Measurements from ENCODE around the gene DTNB. TPM values are rescaled to one million over a fixed set of nuclear protein-coding genes. Genes with fewer than 3 reads are reported as not detected.
A peak's percentile ranks its signal among the peaks of the same experiment; 100 is the strongest.
"Not testable (repeated sequence)": the region's sequence is repeated elsewhere in the genome, so short reads cannot be mapped to it uniquely, and the experiment has no call there.

The DTNB gene
- total RNA-seq, 1 experiment from 2014 or later, result 19.8 TPM

DNA sequence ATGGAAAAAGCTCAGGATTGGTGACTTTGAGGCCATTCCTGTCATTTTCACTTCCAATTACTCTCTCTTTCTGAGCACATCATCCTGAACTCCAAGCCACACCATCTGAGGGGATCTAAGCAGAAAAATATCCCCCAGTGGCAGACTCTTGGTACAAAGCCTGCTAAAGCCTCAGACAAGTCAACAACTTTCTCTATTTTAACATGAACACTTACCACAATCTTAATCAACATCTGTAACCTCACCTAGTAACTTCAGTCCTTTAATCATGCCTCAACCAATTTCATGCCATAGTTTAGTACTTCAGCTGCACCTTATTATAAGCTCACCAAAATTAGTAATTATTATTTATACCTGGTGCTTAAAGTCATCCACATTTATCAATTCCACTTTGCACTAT is 128.9 kb downstream of the DTNB start:
- Histone ChIP-seq H3K4me3 (ENCODE audit: insufficient read depth, low read depth, low read length) (no peak overlapping the region), H3K36me3 (replicated peaks; ENCODE audit: control insufficient read depth, insufficient read depth, low read length) (no peaks in the 10 kb centered on the region), H3K27me3 (ENCODE audit: control insufficient read depth, insufficient read depth, low read length) (no peaks in the 10 kb centered on the region)
- no peak for DNase-seq

- no peaks in the 10 kb centered on the region for H3K27me3 ChIP-seq (ENCODE audit: control insufficient read depth, insufficient read depth, low read length)
- DNase-seq, result no peak
- H3K4me3 ChIP-seq (ENCODE audit: insufficient read depth, low read depth, low read length), result no peak overlapping the region
- H3K36me3 ChIP-seq (replicated peaks; ENCODE audit: control insufficient read depth, insufficient read depth, low read length), result no peaks in the 10 kb centered on the region
Measured at GRCh38 chr2:25543939-25544338, 129.4 kb downstream of the DTNB start.

DNA sequence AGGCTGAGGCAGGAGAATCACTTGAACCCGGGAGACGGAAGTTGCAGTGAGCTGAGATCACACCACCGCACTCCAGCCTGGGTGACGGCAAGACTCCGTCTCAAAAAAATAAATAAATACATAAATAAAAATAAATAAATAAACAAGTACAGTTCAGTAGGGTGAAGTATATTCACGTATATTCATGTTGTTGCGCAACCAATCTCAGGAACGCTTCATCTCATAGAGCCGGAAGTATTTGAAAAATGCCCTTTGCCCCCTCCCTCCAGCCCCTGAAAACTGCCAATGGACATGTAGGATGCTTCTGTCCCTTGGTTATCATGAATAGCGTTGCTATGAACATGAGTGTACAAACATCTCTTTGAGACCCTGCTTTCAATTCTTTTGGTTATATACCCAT is 132.0 kb downstream of the DTNB start:
- H3K4me3 ChIP-seq (ENCODE audit: insufficient read depth, low read depth, low read length), result no peak overlapping the region

DNA sequence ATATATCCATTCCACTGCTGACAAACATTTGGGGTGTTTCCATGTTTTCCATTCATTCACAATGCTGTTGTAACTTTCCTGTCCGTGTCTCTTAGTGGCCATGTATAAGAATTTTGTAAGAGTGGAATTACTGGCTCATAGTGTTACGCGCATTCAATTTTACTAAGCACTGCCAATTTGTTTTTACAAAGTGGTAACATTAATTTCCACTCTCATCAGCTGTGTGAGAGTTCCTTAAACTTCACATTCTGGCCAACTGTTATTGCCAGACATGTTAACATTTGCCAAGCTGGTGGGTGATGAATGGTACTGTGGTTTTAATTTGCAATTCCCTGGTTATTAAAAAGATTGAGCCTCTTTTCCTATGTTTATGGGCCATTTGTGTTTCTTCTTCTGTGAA is 134.2 kb downstream of the DTNB start:
- no peak for DNase-seq
- H3K4me3 ChIP-seq (ENCODE audit: insufficient read depth, low read depth, low read length), result no peak overlapping the region
- no peaks in the 10 kb centered on the region for H3K36me3 ChIP-seq (replicated peaks; ENCODE audit: control insufficient read depth, insufficient read depth, low read length)
- H3K27me3 ChIP-seq (ENCODE audit: control insufficient read depth, insufficient read depth, low read length), result no peaks in the 10 kb centered on the region

More for the DNA sequence above, 132.0 kb downstream of the DTNB start:
- H3K36me3 ChIP-seq (replicated peaks; ENCODE audit: control insufficient read depth, insufficient read depth, low read length), result no peaks in the 10 kb centered on the region
- no peak for DNase-seq
- no peaks in the 10 kb centered on the region for H3K27me3 ChIP-seq (ENCODE audit: control insufficient read depth, insufficient read depth, low read length)

GRCh38 chr2:25537526-25537925 is 135.9 kb downstream of the DTNB start:
- no peaks in the 10 kb centered on the region for H3K36me3 ChIP-seq (replicated peaks; ENCODE audit: control insufficient read depth, insufficient read depth, low read length)
- DNase-seq, result no peak
- H3K4me3 ChIP-seq (ENCODE audit: insufficient read depth, low read depth, low read length), result no peak overlapping the region

DNA sequence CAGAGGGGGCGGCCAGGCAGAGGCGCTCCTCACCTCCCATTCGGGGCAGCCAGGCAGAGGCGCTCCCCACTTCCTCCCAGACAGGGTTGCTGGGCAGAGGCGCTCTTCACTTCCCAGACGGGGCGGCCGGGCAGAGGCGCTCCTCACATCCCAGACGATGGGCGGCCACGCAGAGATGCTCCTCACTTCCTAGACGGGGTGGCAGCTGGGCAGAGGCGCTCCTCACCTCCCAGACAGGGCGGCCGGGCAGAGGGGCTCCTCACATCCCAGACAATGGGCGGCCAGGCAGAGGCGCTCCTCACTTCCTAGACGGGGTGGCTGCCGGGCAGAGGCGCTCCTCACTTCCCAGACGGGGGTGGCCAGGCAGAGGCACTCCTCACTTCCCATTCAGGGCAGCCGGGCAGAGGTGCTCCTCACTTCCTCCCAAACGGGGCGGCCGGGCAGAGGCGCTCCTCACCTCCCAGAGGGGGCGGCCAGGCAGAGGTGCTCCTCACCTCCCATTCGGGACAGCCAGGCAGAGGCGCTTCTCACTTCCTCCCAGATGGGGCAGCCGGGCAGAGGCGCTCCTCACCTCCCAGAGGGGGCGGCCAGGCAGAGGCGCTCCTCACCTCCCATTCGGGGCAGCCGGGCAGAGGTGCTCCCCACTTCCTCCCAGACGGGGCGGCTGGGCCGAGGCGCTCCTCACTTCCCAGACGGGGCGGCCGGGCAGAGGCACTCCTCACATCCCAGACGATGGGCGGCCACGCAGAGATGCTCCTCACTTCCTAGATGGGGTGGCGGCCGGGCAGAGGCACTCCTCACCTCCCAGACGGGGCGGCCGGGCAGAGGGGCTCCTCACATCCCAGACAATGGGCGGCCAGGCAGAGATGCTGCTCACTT is 137.7 kb downstream of the DTNB start:
- DNase-seq; H3K36me3 ChIP-seq (replicated peaks; ENCODE audit: control insufficient read depth, insufficient read depth, low read length); H3K27me3 ChIP-seq (ENCODE audit: control insufficient read depth, insufficient read depth, low read length); H3K4me3 ChIP-seq (ENCODE audit: insufficient read depth, low read depth, low read length): not testable (repeated sequence)

More at GRCh38 chr2:25537526-25537925, 135.9 kb downstream of the DTNB start:
- no peaks in the 10 kb centered on the region for H3K27me3 ChIP-seq (ENCODE audit: control insufficient read depth, insufficient read depth, low read length)

DNA sequence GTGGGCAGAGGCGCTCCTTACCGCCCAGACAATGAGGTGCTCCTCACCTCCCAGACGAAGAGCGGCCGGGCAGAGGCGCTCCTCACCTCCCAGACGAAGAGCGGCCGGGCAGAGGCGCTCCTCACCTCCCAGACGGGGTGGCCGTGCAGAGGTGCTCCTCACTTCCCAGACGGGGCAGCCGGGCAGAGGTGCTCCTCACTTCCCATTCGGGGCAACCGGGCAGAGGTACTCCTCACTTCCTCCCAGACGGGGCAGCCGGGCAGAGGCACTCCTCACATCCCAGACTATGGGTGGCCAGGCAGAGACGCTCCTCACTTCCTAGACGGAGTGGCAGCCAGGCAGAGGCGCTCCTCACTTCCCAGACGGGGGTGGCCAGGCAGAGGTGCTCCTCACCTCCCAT is 138.4 kb downstream of the DTNB start:
- H3K4me3 ChIP-seq (ENCODE audit: insufficient read depth, low read depth, low read length); DNase-seq; H3K36me3 ChIP-seq (replicated peaks; ENCODE audit: control insufficient read depth, insufficient read depth, low read length); H3K27me3 ChIP-seq (ENCODE audit: control insufficient read depth, insufficient read depth, low read length): not testable (repeated sequence)

- no peaks in the 10 kb centered on the region for H3K27me3 ChIP-seq (ENCODE audit: control insufficient read depth, insufficient read depth, low read length)
- H3K4me3 ChIP-seq (ENCODE audit: insufficient read depth, low read depth, low read length), result no peak overlapping the region
- no peaks in the 10 kb centered on the region for H3K36me3 ChIP-seq (replicated peaks; ENCODE audit: control insufficient read depth, insufficient read depth, low read length)
- DNase-seq, result no peak
Measured at GRCh38 chr2:25534455-25534854, 138.9 kb downstream of the DTNB start.

DNA sequence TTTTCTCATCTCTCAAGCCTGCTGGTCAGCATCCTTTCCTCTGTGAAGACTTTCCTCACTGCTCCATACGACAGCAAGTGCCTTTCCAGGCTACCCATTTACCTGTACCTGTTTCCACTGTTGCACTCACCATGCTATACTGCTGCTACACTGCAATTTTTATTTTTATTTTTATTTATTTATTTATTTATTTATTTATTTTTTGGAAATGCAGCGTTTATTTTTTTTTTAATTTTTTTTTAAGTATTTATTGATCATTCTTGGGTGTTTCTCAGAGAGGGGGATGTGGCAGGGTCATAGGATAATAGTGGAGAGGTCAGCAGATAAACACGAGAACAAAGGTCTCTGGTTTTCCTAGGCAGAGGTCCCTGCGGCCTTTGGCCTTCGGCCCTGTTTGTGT is 139.6 kb downstream of the DTNB start:
- not testable (repeated sequence) for DNase-seq; H3K4me3 ChIP-seq (ENCODE audit: insufficient read depth, low read depth, low read length); H3K27me3 ChIP-seq (ENCODE audit: control insufficient read depth, insufficient read depth, low read length); H3K36me3 ChIP-seq (replicated peaks; ENCODE audit: control insufficient read depth, insufficient read depth, low read length)

DNA sequence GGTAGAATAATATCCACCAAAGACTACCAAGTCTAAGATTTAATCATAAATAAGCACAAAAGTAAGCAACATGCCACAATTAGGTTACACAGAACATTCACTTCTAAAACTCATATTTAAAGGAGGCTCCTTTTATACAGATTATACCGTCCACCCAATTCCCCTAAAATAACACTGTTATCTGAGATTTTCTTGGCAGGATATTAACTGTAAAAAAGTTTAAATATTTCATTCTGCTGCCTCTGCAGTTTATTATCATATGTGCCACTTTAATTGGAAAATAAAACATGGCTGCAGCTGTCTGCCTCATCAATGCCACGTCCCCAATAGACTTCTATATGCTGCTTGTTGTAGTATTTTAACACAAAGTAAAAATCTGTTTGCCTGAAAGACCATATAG is 140.9 kb downstream of the DTNB start:
- no peak for DNase-seq
- no peaks in the 10 kb centered on the region for H3K36me3 ChIP-seq (replicated peaks; ENCODE audit: control insufficient read depth, insufficient read depth, low read length)
- H3K27me3 ChIP-seq (ENCODE audit: control insufficient read depth, insufficient read depth, low read length), result no peaks in the 10 kb centered on the region
- no peak overlapping the region for H3K4me3 ChIP-seq (ENCODE audit: insufficient read depth, low read depth, low read length)

GRCh38 chr2:25529034-25529433 is 144.3 kb downstream of the DTNB start:
- Histone ChIP-seq H3K36me3 (replicated peaks; ENCODE audit: control insufficient read depth, insufficient read depth, low read length) (no peaks in the 10 kb centered on the region), H3K4me3 (ENCODE audit: insufficient read depth, low read depth, low read length) (no peak overlapping the region), H3K27me3 (ENCODE audit: control insufficient read depth, insufficient read depth, low read length) (no peaks in the 10 kb centered on the region)
- DNase-seq, result no peak

- DNase-seq, result no peak
- H3K36me3 ChIP-seq (replicated peaks; ENCODE audit: control insufficient read depth, insufficient read depth, low read length), result no peaks in the 10 kb centered on the region
- H3K4me3 ChIP-seq (ENCODE audit: insufficient read depth, low read depth, low read length), result no peak overlapping the region
- no peaks in the 10 kb centered on the region for H3K27me3 ChIP-seq (ENCODE audit: control insufficient read depth, insufficient read depth, low read length)
Measured at GRCh38 chr2:25528173-25528572, 145.2 kb downstream of the DTNB start.

DNA sequence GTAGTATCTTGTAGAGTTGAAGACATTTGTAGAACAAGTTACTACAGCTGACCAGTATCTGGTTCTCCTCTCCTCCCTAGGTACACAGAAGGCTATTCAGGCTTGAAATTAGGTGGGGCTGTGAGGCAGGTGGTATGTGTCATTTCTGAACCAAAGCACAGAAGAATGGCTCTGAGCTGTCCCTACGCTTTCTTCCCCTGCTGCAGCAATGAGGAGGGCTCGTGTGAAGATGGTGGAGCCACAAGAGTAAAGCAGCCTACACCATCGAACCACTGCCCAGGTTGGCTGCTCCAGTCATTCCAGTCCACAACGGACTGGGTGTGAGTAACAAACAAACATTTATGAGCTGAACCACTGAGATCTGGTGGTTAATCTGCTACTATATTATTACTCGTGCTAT is 148.9 kb downstream of the DTNB start:
- no peaks in the 10 kb centered on the region for H3K36me3 ChIP-seq (replicated peaks; ENCODE audit: control insufficient read depth, insufficient read depth, low read length)
- H3K4me3 ChIP-seq (ENCODE audit: insufficient read depth, low read depth, low read length), result no peak overlapping the region
- DNase-seq, result no peak
- H3K27me3 ChIP-seq (ENCODE audit: control insufficient read depth, insufficient read depth, low read length), result no peaks in the 10 kb centered on the region

DNA sequence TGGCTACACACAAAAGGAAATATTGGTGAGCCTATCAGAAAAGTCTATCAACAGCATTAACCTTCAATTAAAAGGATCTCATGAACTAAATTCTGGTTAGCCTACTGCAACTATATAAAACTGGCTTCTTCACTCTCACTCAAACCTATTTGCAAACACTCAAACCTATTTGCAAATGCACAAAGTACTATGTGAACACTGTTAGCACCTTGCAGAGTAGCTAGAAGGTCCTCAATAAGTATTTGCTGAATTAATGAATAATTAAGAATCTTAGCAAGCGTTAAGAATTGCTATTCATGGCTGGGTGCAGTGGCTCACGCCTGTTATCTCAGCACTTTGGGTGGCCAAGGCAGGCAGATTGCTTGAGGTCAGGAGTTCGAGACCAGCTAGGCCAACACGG is 150.3 kb downstream of the DTNB start:
- no peak for DNase-seq
- H3K27me3 ChIP-seq (ENCODE audit: control insufficient read depth, insufficient read depth, low read length), result no peaks in the 10 kb centered on the region
- no peaks in the 10 kb centered on the region for H3K36me3 ChIP-seq (replicated peaks; ENCODE audit: control insufficient read depth, insufficient read depth, low read length)
- no peak overlapping the region for H3K4me3 ChIP-seq (ENCODE audit: insufficient read depth, low read depth, low read length)

GRCh38 chr2:25521665-25522387 is 151.6 kb downstream of the DTNB start:
- Histone ChIP-seq H3K36me3 (replicated peaks; ENCODE audit: control insufficient read depth, insufficient read depth, low read length) (no peaks in the 10 kb centered on the region), H3K27me3 (ENCODE audit: control insufficient read depth, insufficient read depth, low read length) (no peaks in the 10 kb centered on the region), H3K4me3 (ENCODE audit: insufficient read depth, low read depth, low read length) (no peak overlapping the region)
- DNase-seq, result peak; percentile 31

All from H7 (cell line).